ENCODE data around the gene PTPRD. TPM values are rescaled to one million over a fixed set of nuclear protein-coding genes. Genes with fewer than 3 reads are reported as not detected.

PTPRD gene
- total RNA-seq, 2 experiments from 2014 or later, result not detected

GRCh38 chr9:10052916-10053315 is 559.9 kb downstream of the PTPRD start:
- Mint-ChIP-seq H3K9me3 (no peaks in the 10 kb centered on the region), H3K27ac (no peak overlapping the region), H3K36me3 (ENCODE audit: low read depth) (no peaks in the 10 kb centered on the region), H3K4me3 (no peak overlapping the region), H3K4me1 (ENCODE audit: low read depth) (no peaks in the 10 kb centered on the region), H3K27me3 (ENCODE audit: low read depth) (no peaks in the 10 kb centered on the region)
- intact Hi-C loops (cut with micrococcal nuclease), result no loop called here
- no peak for DNase-seq
- CTCF ChIA-PET, result no interaction called here

- H3K36me3 Mint-ChIP-seq (ENCODE audit: low read depth), result no peaks in the 10 kb centered on the region
- H3K27ac Mint-ChIP-seq, result no peak overlapping the region
- H3K27me3 Mint-ChIP-seq (ENCODE audit: low read depth), result no peaks in the 10 kb centered on the region
- H3K9me3 Mint-ChIP-seq, result no peaks in the 10 kb centered on the region
- H3K4me1 Mint-ChIP-seq (ENCODE audit: low read depth), result no peaks in the 10 kb centered on the region
- intact Hi-C loops (cut with micrococcal nuclease), result no loop called here
- CTCF ChIA-PET, result no interaction called here
- DNase-seq, result no peak
- no peak overlapping the region for H3K4me3 Mint-ChIP-seq
Observed at GRCh38 chr9:10052181-10052580, 560.6 kb downstream of the PTPRD start.

GRCh38 chr9:10050016-10050415 is 562.8 kb downstream of the PTPRD start:
- no peaks in the 10 kb centered on the region for H3K4me1 Mint-ChIP-seq (ENCODE audit: low read depth)
- H3K27me3 Mint-ChIP-seq (ENCODE audit: low read depth), result no peaks in the 10 kb centered on the region
- intact Hi-C loops (cut with micrococcal nuclease), result no loop called here
- no peak overlapping the region for H3K27ac Mint-ChIP-seq
- H3K9me3 Mint-ChIP-seq, result no peaks in the 10 kb centered on the region
- no peak for DNase-seq
- CTCF ChIA-PET, result no interaction called here
- H3K36me3 Mint-ChIP-seq (ENCODE audit: low read depth), result no peaks in the 10 kb centered on the region
- H3K4me3 Mint-ChIP-seq, result no peak overlapping the region

GRCh38 chr9:10048994-10049393 is 563.8 kb downstream of the PTPRD start:
- Mint-ChIP-seq H3K27ac (no peak overlapping the region), H3K36me3 (ENCODE audit: low read depth) (no peaks in the 10 kb centered on the region), H3K27me3 (ENCODE audit: low read depth) (no peaks in the 10 kb centered on the region), H3K4me1 (ENCODE audit: low read depth) (no peaks in the 10 kb centered on the region), H3K4me3 (no peak overlapping the region), H3K9me3 (no peaks in the 10 kb centered on the region)
- CTCF ChIA-PET, result interaction anchor here (1.2 kb wide), 1 partner anchor 15 kb away, joined by 3 read pairs; no protein-coding TSS in a partner anchor
- intact Hi-C loops (cut with micrococcal nuclease), result no loop called here
- no peak for DNase-seq

GRCh38 chr9:10045598-10045997 is 567.2 kb downstream of the PTPRD start:
- no peak for DNase-seq
- H3K4me3 Mint-ChIP-seq, result no peak overlapping the region
- H3K4me1 Mint-ChIP-seq (ENCODE audit: low read depth), result no peaks in the 10 kb centered on the region
- CTCF ChIA-PET, result no interaction called here
- intact Hi-C loops (cut with micrococcal nuclease), result no loop called here
- H3K9me3 Mint-ChIP-seq, result no peaks in the 10 kb centered on the region
- no peaks in the 10 kb centered on the region for H3K27me3 Mint-ChIP-seq (ENCODE audit: low read depth)
- no peaks in the 10 kb centered on the region for H3K36me3 Mint-ChIP-seq (ENCODE audit: low read depth)
- no peak overlapping the region for H3K27ac Mint-ChIP-seq

GRCh38 chr9:10041726-10042229 is 571.0 kb downstream of the PTPRD start:
- H3K4me1 Mint-ChIP-seq (ENCODE audit: low read depth), result no peaks in the 10 kb centered on the region
- CTCF ChIA-PET, result no interaction called here
- intact Hi-C loops (cut with micrococcal nuclease), result no loop called here
- peaks cover 1% of the 10 kb centered on the region for H3K9me3 Mint-ChIP-seq
- no peaks in the 10 kb centered on the region for H3K36me3 Mint-ChIP-seq (ENCODE audit: low read depth)
- no peak overlapping the region for H3K4me3 Mint-ChIP-seq
- DNase-seq, result no peak
- no peak overlapping the region for H3K27ac Mint-ChIP-seq
- H3K27me3 Mint-ChIP-seq (ENCODE audit: low read depth), result no peaks in the 10 kb centered on the region

- intact Hi-C loops (cut with micrococcal nuclease), result no loop called here
- CTCF ChIA-PET, result no interaction called here
- Mint-ChIP-seq H3K4me3 (no peak overlapping the region), H3K36me3 (ENCODE audit: low read depth) (no peaks in the 10 kb centered on the region), H3K9me3 (peaks cover 5% of the 10 kb centered on the region), H3K4me1 (ENCODE audit: low read depth) (no peaks in the 10 kb centered on the region), H3K27me3 (ENCODE audit: low read depth) (no peaks in the 10 kb centered on the region), H3K27ac (no peak overlapping the region)
- DNase-seq, result no peak
Observed at GRCh38 chr9:10036095-10036494, 576.7 kb downstream of the PTPRD start.

GRCh38 chr9:10032166-10032565 is 580.6 kb downstream of the PTPRD start:
- H3K9me3 Mint-ChIP-seq, result peaks cover 15% of the 10 kb centered on the region
- H3K4me1 Mint-ChIP-seq (ENCODE audit: low read depth), result no peaks in the 10 kb centered on the region
- intact Hi-C loops (cut with micrococcal nuclease), result no loop called here
- H3K36me3 Mint-ChIP-seq (ENCODE audit: low read depth), result no peaks in the 10 kb centered on the region
- no peaks in the 10 kb centered on the region for H3K27me3 Mint-ChIP-seq (ENCODE audit: low read depth)
- H3K4me3 Mint-ChIP-seq, result no peak overlapping the region
- CTCF ChIA-PET, result no interaction called here
- no peak overlapping the region for H3K27ac Mint-ChIP-seq
- no peak for DNase-seq

GRCh38 chr9:10026443-10026984 is 586.3 kb downstream of the PTPRD start:
- DNase-seq, result no peak
- H3K27me3 Mint-ChIP-seq (ENCODE audit: low read depth), result no peaks in the 10 kb centered on the region
- peaks cover 12% of the 10 kb centered on the region for H3K9me3 Mint-ChIP-seq
- no peak overlapping the region for H3K27ac Mint-ChIP-seq
- H3K36me3 Mint-ChIP-seq (ENCODE audit: low read depth), result no peaks in the 10 kb centered on the region
- intact Hi-C loops (cut with micrococcal nuclease), result no loop called here
- no peaks in the 10 kb centered on the region for H3K4me1 Mint-ChIP-seq (ENCODE audit: low read depth)
- CTCF ChIA-PET, result no interaction called here
- H3K4me3 Mint-ChIP-seq, result no peak overlapping the region

GRCh38 chr9:10015755-10016154 is 597.0 kb downstream of the PTPRD start:
- Mint-ChIP-seq H3K27ac (no peak overlapping the region), H3K27me3 (ENCODE audit: low read depth) (no peaks in the 10 kb centered on the region), H3K36me3 (ENCODE audit: low read depth) (no peaks in the 10 kb centered on the region), H3K4me1 (ENCODE audit: low read depth) (no peaks in the 10 kb centered on the region), H3K4me3 (no peak overlapping the region), H3K9me3 (peaks cover 1% of the 10 kb centered on the region)
- no peak for DNase-seq
- intact Hi-C loops (cut with micrococcal nuclease), result no loop called here
- CTCF ChIA-PET, result no interaction called here

GRCh38 chr9:10014889-10015288 is 597.9 kb downstream of the PTPRD start:
- no peak overlapping the region for H3K4me3 Mint-ChIP-seq
- no peaks in the 10 kb centered on the region for H3K36me3 Mint-ChIP-seq (ENCODE audit: low read depth)
- H3K4me1 Mint-ChIP-seq (ENCODE audit: low read depth), result no peaks in the 10 kb centered on the region
- intact Hi-C loops (cut with micrococcal nuclease), result no loop called here
- peaks cover 1% of the 10 kb centered on the region for H3K9me3 Mint-ChIP-seq
- H3K27ac Mint-ChIP-seq, result no peak overlapping the region
- no peak for DNase-seq
- H3K27me3 Mint-ChIP-seq (ENCODE audit: low read depth), result no peaks in the 10 kb centered on the region
- CTCF ChIA-PET, result no interaction called here

- H3K27ac Mint-ChIP-seq, result no peak overlapping the region
- intact Hi-C loops (cut with micrococcal nuclease), result no loop called here
- CTCF ChIA-PET, result no interaction called here
- H3K36me3 Mint-ChIP-seq (ENCODE audit: low read depth), result no peaks in the 10 kb centered on the region
- no peak overlapping the region for H3K4me3 Mint-ChIP-seq
- H3K27me3 Mint-ChIP-seq (ENCODE audit: low read depth), result no peaks in the 10 kb centered on the region
- H3K9me3 Mint-ChIP-seq, result no peaks in the 10 kb centered on the region
- no peaks in the 10 kb centered on the region for H3K4me1 Mint-ChIP-seq (ENCODE audit: low read depth)
- DNase-seq, result no peak
Observed at GRCh38 chr9:10009401-10009800, 603.4 kb downstream of the PTPRD start.

GRCh38 chr9:10008101-10008799 is 604.6 kb downstream of the PTPRD start:
- no peak overlapping the region for H3K4me3 Mint-ChIP-seq
- no peaks in the 10 kb centered on the region for H3K36me3 Mint-ChIP-seq (ENCODE audit: low read depth)
- CTCF ChIA-PET, result no interaction called here
- no peak for DNase-seq
- intact Hi-C loops (cut with micrococcal nuclease), result no loop called here
- H3K27ac Mint-ChIP-seq, result no peak overlapping the region
- H3K9me3 Mint-ChIP-seq, result no peaks in the 10 kb centered on the region
- no peaks in the 10 kb centered on the region for H3K27me3 Mint-ChIP-seq (ENCODE audit: low read depth)
- H3K4me1 Mint-ChIP-seq (ENCODE audit: low read depth), result no peaks in the 10 kb centered on the region

All from activated naive CD4-positive, alpha-beta T cell treated with anti-CD3 and anti-CD28 coated beads for 36 hours (primary cell).